Type B pancreatic cell (in vitro differentiated cells): ENCODE measurements around the gene DUOX1. TPM values are rescaled to one million over a fixed set of nuclear protein-coding genes. Genes with fewer than 3 reads are reported as not detected.

ENCODE experiments used
- DNase-seq: peaks from one replicate; pipeline ENCODE4 v3.0.0; 2021; ENCODE audit warnings: mixed read lengths; ENCODE audit not compliant: unreplicated experiment; ENCODE audit errors: extremely low spot score
- H3K27ac Mint-ChIP-seq: 2 replicates; pipeline ENCODE4 v1.8.0; 2021; ENCODE audit warnings: mild to moderate bottlenecking, mixed read lengths
- H3K27me3 Mint-ChIP-seq: 2 replicates; pipeline ENCODE4 v1.8.0; 2021; ENCODE audit warnings: mixed read lengths
- H3K36me3 Mint-ChIP-seq: 2 replicates; pipeline ENCODE4 v1.8.0; 2021; ENCODE audit warnings: mixed read lengths
- H3K4me1 Mint-ChIP-seq: one replicate; pipeline ENCODE4 v1.8.0; 2021; ENCODE audit warnings: mixed read lengths; ENCODE audit not compliant: unreplicated experiment
- H3K4me3 Mint-ChIP-seq: 2 replicates; pipeline ENCODE4 v1.8.0; 2021; ENCODE audit warnings: mild to moderate bottlenecking, mixed read lengths
- H3K9me3 Mint-ChIP-seq: 2 replicates; pipeline ENCODE4 v1.8.0; 2021; ENCODE audit warnings: mixed read lengths
- CTCF ChIP-seq: fragments of 200-600 bp; sonication (generic); conservative IDR thresholded peaks from 2 replicates; pipeline ENCODE4 v1.5.0; 2021; ENCODE audit warnings: antibody characterized with exemption, mild to moderate bottlenecking
- total RNA-seq: library from RNA; stranded (reverse); gene quantifications from 2 replicates; pipeline ENCODE4 v1.2.1, GENCODE V29; 2021; ENCODE audit warnings: low replicate concordance

DUOX1 gene
- total RNA-seq, 1 donor from 2014 or later, result 5.5 TPM

- DNase-seq, result no peak
- TF ChIP-seq CTCF, result no peak
- Mint-ChIP-seq H3K4me1 (no peaks in the 10 kb centered on the region), H3K27me3 (peaks cover 38% of the 10 kb centered on the region), H3K27ac (no peak overlapping the region), H3K36me3 (no peaks in the 10 kb centered on the region), H3K4me3 (no peak overlapping the region), H3K9me3 (no peaks in the 10 kb centered on the region)
Observed at GRCh38 chr15:45093622-45094357, 36.0 kb upstream of the DUOX1 start.

GRCh38 chr15:45094358-45094730 lies 35.5 kb upstream of the DUOX1 start:
- no peak for DNase-seq
- H3K27me3 Mint-ChIP-seq, result peaks cover 38% of the 10 kb centered on the region
- no peak overlapping the region for H3K4me3 Mint-ChIP-seq
- TF ChIP-seq CTCF, result no peak
- no peaks in the 10 kb centered on the region for H3K9me3 Mint-ChIP-seq
- no peaks in the 10 kb centered on the region for H3K4me1 Mint-ChIP-seq
- no peak overlapping the region for H3K27ac Mint-ChIP-seq
- H3K36me3 Mint-ChIP-seq, result no peaks in the 10 kb centered on the region

GRCh38 chr15:45095661-45096060 lies 34.1 kb upstream of the DUOX1 start:
- Mint-ChIP-seq H3K4me3 (no peak overlapping the region), H3K36me3 (no peaks in the 10 kb centered on the region), H3K27me3 (peaks cover 28% of the 10 kb centered on the region), H3K27ac (no peak overlapping the region), H3K4me1 (no peaks in the 10 kb centered on the region), H3K9me3 (no peaks in the 10 kb centered on the region)
- no peak for DNase-seq
- TF ChIP-seq CTCF, result no peak

GRCh38 chr15:45097466-45097865 lies 32.3 kb upstream of the DUOX1 start:
- TF ChIP-seq CTCF, result no peak
- H3K27ac Mint-ChIP-seq, result no peak overlapping the region
- H3K9me3 Mint-ChIP-seq, result no peaks in the 10 kb centered on the region
- no peaks in the 10 kb centered on the region for H3K4me1 Mint-ChIP-seq
- peaks cover 18% of the 10 kb centered on the region for H3K27me3 Mint-ChIP-seq
- no peaks in the 10 kb centered on the region for H3K36me3 Mint-ChIP-seq
- no peak overlapping the region for H3K4me3 Mint-ChIP-seq
- DNase-seq, result no peak

GRCh38 chr15:45099549-45100165 lies 30.1 kb upstream of the DUOX1 start:
- H3K27ac Mint-ChIP-seq, result no peak overlapping the region
- DNase-seq, result no peak
- H3K4me3 Mint-ChIP-seq, result no peak overlapping the region
- H3K4me1 Mint-ChIP-seq, result no peaks in the 10 kb centered on the region
- no peaks in the 10 kb centered on the region for H3K9me3 Mint-ChIP-seq
- TF ChIP-seq CTCF, result no peak
- peaks cover 16% of the 10 kb centered on the region for H3K27me3 Mint-ChIP-seq
- no peaks in the 10 kb centered on the region for H3K36me3 Mint-ChIP-seq
